Measurements from ENCODE around the gene MYO5C.
"Not testable (repeated sequence)": the region's sequence is repeated elsewhere in the genome, so short reads cannot be mapped to it uniquely, and the experiment has no call there.

MYO5C gene

DNA sequence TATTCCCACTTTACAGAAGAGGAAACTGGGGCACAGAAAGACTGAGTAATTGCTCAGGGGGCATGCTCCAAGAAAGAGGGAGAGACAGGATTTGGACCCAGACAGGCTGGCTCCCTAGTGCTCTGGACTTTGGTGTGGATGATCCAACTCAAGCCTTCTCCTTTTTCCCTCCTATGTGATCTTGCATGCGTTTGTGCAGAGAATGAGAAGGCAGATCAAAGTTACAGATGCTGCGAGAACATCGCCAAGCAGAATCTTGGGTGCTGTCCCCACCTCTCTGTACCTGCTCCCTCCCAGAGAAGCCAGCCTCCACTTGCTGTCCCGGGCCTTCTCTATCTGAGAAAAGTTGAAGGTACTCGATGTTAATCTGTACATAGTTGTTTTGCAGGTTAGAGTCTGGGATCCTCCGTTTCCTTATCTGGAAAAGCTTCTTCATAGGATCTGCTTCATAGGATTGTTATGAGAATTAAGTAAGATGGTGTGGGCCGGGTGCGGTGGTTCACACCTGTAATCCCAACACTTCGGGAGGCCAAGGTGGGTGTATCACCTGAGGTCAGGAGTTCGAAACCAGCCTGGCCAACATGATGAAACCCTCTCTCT is 114.7 kb downstream of the MYO5C start:
- no peak for DNase-seq

DNA sequence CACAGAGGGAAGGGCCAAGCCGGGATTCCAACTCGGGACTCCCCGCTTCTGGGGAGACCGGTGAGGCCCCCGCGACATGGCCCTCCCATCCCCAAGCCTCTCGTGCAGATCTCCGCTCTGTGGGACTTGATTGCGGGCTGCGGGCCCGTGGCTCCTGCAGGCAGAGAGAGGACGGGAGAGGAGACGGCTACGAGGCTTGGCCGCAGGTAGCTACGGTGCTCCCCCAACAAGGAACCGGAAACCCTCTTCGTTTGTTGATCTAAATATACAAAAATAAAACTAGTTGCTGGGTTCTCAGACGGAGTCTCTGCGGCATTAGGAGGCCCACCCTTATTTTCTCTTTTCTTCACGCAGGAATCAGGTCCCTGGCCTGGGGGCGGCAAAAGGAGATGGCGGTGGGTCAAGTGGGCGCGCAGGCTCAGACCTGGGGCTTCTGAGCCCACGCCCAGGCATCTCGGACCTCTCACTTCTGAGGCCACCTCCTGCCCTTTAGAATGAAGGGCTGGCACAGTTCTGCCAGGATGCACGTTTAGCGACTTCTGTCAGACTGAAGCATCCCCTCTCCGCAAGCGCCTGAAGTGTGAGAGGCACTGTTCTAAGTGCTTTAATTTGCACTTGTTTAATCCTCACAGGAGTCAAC is 115.3 kb downstream of the MYO5C start:
- peak in 3 of 56 donors; percentile 24 to 48 (median 43) for DNase-seq

DNA sequence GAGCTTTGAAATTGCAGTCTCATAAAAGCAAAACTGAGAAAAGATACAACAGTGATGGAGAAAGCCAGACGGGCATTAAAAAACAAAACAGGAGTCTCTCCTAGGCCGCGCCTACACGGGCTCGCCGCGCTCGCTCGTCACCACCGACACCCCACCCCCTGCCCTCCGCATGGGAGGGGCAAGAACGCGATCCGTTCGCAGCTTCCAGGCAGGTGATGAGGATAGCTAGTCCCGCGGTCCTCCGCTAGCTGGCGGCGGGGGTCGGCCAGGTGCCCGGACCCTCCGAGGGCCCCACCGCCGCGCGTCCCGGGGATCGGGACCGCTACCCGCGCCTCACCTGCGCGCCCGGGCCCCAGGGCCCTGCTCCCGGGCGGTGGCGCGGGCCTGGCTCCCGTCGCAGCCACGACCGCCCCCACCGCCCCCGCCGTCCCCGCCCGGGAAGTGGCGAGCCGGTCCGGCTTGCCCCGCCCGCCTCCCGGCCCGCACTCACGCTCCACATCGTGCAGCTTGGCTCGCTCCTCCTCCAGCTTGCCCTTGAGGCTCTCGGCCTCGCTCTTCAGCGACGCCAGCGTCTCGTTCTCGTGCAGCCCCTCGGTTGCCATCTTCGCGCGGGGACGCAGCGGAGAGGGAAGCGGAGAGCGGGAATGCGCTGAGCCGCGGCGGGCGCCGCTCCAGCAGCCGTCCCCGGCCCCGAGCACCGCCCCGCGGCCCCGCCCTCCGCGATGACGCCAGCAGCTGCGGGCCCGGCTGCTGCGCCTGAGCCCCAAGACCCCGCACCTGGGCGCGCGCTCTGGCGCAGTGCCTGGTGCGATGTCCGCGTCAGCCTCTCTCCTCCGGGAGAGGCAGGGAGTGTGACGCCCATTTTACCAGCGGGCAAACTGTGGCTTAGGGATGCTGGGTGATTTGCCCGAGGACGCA is 116.1 kb downstream of the MYO5C start:
- DNase-seq, result peak in 55 of 56 donors; percentile 7 to 87 (median 66)

DNA sequence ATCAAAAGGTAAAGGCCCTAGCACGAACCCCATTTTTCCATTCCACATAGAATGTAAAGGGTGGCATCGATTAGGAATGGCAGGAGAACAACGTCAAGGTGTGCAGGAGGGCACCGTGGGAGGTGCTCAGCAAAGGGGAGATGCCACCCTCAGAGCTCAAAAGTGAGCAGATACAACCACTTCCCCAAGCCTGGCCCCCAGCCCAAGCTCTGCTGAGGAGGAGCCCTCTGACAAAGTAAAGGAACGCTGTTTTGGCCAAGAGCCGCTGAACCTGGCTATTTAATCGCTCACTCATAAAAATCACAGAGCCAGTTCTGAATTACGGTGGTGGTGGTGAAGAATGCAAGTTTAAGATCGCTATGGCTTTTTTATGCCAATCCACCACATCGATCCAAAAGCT is 116.8 kb downstream of the MYO5C start:
- peak in 2 of 56 donors; percentile 9 to 15 for DNase-seq

DNA sequence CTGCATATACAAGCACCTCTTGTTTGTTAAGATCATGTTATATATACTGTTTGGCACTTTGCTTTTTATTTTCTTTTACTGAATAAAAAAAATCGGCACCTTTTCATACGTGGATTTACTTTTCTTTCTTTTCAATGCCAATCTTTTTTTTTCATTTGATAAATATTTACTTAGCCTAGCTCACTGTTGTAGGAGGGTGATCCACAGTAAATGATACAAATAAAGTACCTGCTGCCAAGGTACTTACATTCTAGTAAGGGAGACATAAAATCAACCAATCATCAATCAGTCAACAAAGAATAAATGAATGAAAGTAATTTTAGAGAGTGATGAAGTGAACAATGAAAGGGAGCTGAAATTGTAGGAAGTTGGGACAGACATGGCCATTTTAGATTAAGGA is 122.7 kb downstream of the MYO5C start:
- no peak for DNase-seq

DNA sequence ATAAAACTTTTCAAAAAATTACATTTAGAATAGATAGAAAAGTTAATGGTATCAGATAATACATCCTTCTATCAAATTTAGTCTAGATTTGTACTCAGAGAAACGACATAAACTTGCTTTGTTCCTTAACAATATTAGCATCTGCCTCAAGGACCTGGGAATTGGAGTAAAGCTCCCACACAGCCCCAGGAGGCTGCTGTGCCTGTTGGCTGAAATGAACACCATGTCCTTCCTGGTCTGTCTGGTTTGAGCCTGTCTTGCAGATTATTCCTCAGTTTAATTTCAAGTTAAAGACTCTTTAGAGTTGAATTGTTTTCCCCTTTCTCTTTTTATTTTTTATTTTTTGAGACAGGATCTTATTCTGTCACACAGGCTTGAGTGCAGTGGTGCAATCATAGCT is 123.8 kb downstream of the MYO5C start:
- DNase-seq, result no peak

DNA sequence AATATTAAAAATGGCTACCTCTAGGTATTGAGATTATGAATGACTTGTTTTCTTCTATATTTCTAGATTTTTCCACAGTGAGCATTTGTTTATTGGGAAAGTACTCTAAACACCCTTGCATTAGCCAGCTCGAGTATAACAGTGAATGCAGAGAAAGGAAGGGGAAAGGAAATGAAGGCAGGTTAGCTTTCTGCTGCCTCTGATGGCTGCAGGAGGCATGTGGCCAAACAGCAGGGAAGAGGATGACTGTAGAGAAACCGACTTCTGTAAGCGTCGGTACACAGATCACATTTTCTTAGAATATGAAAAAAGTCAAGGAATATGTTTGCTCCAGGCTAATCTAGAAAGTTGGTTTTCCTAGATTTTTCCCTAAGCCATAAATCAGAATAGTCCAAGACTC is 124.2 kb downstream of the MYO5C start:
- DNase-seq, result no peak

DNA sequence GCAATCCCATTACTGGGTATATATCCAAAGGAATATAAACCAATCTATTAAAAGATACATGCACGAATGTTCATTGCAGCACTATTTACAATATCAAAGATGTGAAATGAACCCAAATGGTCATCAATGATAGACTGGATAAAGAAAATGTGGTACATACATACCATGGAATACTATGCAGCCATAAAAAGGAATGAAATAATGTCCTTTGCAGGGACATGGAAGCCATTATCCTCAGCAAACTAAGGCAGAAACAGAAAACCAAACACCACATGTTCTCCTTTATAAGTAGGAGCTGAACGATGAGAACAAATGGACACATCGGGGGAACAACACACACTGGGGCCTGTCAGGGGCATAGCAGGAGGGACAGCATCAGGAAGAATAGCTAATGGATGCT is 125.4 kb downstream of the MYO5C start:
- not testable (repeated sequence) for DNase-seq

DNA sequence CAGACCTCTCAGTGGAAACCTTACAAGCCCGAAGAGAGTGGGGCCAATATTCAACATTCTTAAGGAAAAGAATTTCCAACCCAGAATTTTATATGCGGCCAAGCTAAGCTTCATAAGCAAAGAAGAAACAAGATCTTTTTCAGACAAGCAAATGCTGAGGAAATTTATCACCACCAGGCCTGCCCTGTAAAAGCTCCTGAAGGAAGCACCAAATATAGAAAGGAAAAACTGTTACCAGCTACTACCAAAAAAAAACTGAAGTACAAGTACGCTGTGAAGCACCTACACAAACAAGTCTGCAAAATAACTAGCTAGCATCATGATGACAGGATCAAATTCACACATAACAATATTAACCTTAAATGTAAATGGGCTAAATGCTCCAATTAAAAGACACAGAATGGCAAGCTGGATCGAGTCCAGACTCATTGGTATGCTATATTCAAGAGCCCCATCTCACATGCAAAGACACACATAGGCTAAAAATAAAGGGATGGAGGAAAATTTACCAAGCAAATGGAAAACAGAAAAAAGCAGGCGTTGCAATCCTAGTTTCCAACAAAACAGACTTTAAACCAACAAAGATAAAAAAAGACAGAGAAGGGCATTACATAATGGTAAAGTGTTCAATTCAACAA is 130.0 kb downstream of the MYO5C start:
- DNase-seq, result not testable (repeated sequence)

DNA sequence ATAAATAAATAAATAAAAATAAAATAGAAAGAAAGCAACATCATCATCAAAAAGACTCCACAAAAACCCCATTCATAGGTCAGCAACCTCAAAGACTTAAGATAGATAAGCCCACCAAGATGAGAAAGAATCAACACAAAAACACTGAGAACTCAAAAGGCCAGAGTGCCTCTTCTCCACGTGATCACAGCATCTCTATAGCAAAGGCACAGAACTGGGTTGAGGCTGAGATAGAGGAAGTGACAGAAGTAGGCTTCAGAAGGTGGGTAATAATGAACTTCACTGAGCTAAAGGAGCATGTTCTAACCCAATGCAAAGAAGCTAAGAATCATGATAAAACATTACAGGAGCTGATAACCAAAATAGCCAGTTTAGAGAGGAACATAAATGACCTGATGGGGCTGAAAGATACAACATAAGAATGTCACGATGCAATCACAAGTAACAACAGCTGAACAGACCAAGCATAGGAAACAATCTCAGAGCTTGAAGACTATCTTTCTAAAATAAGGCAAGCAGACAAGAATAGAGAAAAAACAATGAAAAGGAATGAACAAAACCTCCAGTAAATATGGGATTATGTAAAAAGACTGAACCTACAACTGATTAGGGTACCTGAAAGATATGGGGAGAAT is 130.9 kb downstream of the MYO5C start:
- DNase-seq, result no peak

DNA sequence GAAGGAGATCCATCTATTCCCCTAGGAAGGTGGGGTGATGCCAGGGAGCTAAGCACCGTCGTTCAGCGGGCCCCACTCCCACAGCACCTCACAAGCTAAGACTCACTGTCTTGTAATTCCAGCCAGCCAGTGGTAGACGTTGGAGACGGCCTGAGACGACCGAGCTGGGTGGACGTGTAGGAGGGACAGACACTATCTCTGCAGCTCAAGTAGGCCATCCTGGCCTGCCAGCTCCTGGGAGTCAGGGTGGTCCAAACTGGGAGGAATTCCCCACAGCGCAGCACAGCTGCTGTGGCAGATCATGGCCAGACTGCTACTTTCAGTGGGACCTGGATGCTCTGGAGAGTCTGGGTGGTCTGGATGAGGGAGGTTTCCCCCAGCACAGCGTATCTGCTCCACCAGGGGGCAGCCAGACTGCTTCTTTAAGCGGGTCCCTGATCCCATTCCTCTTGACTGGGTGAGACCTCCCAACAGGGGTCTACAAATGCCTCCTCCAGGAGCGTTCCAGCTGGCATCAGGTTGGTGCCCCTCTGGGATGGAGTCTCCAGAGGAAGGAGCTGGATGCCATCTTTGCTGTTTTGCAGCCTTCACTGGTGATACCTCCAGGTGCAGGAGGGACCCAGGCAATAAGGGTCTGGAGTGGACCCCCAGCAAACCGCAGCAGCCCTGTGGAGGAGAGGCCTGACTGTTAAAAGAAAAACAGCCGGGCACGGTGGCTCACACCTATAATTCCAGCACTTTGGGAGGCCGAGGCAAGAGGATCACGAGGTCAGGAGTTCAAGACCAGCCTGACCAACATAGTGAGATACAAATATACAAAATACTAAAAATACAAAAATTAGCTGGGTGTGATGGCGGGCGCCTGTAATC is 132.0 kb downstream of the MYO5C start:
- DNase-seq, result no peak

DNA sequence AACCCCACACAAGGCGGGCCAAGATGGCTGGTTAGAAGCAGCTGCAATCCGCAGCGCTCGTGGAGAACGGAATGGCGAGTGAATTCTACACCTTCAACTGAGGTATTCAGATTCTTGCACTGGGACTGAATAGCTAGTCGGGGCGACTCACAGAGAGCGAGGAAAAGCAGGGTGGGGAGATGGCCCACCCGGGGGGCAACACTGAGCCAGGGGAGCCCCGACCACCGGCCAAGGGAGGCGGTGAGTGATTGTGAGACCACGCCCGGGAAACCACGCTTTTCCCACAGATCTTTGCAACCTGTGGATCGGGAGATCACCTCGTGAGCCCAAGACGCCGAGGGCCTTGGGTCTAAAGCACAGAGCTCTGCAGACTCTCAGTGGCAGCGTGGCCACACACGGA is 132.7 kb downstream of the MYO5C start:
- no peak for DNase-seq

DNA sequence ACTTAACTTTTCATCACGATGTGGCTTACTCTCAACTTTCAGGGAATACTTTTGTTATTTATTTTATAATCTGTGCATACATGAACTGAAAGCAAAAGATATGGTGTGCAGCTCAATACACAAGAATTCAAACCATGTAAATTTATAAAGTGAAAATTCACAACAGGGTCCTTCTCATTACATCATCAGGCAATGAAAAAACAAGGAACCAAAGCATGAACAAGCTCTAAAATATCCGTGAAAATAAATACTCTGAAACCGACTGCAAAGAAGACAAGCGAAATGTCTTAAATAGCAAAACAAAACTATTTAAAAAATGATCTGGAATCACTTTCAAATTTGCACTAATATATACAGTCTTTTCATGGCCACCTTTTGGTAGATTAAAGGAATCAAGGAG is 133.3 kb downstream of the MYO5C start:
- no peak for DNase-seq

DNA sequence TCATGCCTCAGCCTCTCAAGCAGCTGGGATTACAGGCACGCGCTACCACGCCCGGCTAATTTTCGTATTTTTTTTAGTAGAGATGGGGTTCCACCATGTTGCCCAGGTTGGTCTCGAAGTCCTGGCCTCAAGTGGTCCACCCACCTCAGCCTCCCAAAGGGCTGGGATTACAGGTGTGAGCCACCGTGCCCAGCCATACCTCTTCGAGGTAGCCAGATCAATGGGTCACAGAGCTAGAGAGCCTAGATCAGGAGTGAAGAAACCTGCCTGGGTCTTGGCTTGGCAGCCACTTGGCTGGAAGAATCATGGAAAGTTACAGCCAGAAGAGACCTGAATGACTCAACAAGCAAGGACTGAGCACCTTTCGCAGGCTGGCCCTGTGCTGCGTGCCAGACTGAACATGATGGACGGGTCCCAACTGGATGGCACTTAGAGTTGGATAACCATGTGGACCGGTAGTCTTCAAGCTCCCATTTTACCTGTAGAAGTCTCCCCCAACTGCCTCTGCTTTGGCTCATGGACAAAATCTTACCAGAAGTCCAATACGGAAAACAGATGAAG is 134.1 kb downstream of the MYO5C start:
- DNase-seq, result no peak

DNA sequence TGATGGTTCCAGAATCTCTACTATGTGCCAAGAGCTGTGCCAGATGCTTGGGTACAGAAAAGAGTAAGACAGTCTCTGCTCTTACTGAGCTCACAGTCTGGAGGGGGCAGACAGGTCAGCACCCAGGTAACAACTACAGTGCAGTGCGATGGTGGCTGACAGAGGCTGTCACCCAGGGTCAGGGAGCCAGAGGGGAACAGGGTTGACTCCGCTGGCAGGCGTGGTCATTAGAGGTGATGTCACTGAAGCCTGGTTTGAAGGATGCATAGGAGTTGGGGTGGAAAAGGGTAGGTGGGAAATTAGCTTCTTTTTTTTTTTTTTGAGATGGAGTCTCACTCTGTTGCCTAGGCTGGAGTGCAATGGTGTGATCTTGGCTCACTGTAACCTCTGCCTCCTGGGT is 136.0 kb downstream of the MYO5C start:
- DNase-seq, result no peak

DNA sequence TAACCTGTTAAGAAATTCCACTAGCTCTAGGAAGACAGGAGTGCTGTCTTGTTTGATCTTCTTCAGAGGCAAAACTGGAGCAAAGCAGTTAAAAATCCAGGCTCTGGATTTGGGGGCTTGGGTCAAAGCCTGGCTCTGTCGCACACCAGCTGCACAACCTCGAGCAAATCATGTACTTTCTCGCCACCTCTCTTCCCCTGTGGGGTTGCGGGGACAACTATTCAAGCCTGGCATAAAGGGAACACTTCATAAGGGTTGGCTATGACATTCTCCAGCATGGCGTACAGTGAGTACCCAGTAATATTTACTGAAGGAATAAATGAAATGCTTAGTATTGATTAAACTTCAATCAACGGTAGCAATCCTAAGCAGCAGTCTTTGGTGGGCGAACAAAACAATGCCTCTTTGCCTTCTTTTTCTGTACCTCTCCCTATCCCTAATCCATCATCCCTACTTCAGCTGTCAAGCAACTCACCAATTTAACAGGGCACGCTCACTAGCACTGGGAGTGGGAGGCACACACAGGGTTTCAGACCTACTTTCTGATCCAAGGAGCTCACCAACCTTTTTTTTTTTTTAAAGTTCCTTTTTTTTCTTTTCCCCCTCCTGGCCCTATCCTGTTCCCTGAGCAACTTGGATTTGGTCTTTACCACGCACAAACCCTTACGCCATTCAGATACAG is 137.4 kb downstream of the MYO5C start:
- DNase-seq, result peak in 14 of 56 donors; percentile 10 to 45 (median 24)

DNA sequence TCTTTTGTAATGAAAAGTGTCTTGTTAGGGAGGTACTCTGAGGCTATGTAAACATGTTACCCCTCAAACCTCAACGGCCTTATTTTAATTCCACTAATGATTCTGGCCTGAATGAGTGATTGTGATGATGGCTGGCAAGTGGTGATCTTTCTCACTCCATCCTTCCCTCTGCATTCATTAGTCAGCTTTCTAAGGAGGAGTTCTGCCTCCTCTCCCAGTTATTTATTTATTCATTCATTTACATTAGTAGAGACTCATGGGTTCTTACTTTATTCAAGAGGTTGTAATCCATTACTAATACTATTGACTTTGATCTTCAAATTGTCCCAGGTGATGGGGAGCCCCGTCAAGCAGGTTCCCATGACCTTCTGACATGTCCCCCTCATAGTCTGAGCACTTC is 139.7 kb downstream of the MYO5C start:
- DNase-seq, result no peak

DNA sequence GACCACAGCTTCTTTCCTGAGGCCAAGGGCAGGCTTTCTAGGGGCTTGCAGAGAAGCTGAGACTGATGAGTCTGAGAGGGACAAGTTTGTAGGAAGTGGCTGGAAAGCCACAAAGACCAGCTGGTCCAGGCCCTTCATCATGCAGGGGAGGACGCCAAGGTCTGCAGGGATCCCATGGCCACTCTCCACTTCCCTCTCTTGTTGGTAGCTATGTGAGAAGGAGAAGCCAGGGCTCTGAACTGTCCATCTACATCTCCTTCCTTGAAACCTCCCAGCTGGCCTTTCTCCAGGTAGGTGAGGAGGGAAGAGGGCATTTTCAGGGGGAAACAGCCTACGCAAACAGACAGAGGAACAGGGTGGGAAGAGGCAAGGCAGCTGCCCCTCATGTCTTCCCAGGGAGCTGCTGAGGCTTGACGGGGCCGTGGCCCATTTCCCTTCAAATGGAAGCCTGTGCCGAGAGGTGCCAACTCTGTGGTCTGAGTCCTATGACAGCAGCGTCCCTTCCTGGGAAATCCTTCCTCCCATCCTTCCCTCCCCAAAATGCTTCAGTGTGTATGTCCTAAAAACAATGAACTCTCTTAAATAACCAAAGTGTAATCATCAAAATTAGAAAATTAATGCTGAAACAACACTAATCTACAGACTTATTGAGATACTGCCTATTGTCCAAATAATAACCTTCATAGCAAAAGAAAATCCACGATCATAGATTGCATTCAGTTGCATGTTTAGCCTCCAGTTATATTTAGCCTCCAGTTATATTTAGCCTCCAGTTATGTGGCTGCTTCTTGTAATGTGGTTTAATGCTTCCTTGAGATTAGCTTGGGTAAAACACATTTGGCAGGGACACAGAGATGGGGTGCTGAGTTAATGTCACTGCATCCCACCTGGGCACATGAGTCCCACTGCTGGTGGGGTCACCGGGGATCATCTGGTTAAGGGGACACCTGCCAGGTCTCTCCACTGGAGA is 140.4 kb downstream of the MYO5C start:
- DNase-seq, result no peak

All from nucleus accumbens (tissue), 56 donors.